K562 (cell line): Measurements from ENCODE around the gene MAP2. TPM values are rescaled to one million over a fixed set of nuclear protein-coding genes. Genes with fewer than 3 reads are reported as not detected.

Experiments
- ATAC-seq: fragments of 200-7000 bp; cut with Tn5 transposase; 3 replicates; pipeline ENCODE4 v1.9.1; 2020; ENCODE audit warnings: moderate library complexity
- BruUV-seq: library from RNA; stranded (reverse); fragments of 400-500 nt; replicated peaks from 2 replicates; lab custom pipeline; 2021; lab: Mats Ljungman, UMichigan
- CTCF ChIA-PET: fragments of 300-600 bp; formaldehyde crosslinking; extraction: SDS; loops from one replicate; lab custom pipeline; 2021; ENCODE audit warnings: low intra/inter-chr PET ratio; lab: Yijun Ruan, JAX
- POLR2A ChIA-PET: fragments of 300-600, 350-650 bp; sonication (Branson Sonifier 250); formaldehyde crosslinking; extraction: SDS; loops from one replicate; lab custom pipeline; 2021; ENCODE audit warnings: antibody characterized with exemption, inconsistent platforms; lab: Yijun Ruan, JAX
- DNase-seq, 4 experiments: peaks; one replicate each; pipeline versions ENCODE4 v3.0.0 to v3.0.0-alpha.2; 2011 to 2018; ENCODE audit warnings: low spot score in 3 of 4, mixed read lengths in 3 of 4; ENCODE audit errors: extremely low read depth in 1 of 4
- FAIRE-seq: peaks from 2 replicates; lab custom pipeline; 2011; peaks lifted over from hg19 to GRCh38; lab: Jason Lieb, UNC
- H2AFZ ChIP-seq: 2 replicates; pipeline ENCODE4 v1.6.0; 2011; ENCODE audit warnings: low read depth, low read length, control low read depth, inconsistent platforms
- H3K27ac ChIP-seq: fragments of 200-600 bp; 3 replicates; pipeline ENCODE4 v1.8.0; 2011; ENCODE audit warnings: low read depth, mild to moderate bottlenecking, control low read depth, inconsistent platforms, low read length, moderate library complexity, mixed read lengths; ENCODE audit errors: extremely low read depth
- H3K27me3 ChIP-seq, 2 experiments: fragments of 300-600 bp in 1 of 2; 2 replicates in 1 of 2; 3 replicates in 1 of 2; pipeline versions ENCODE4 v1.6.0 to v1.8.0; 2011; ENCODE audit warnings: inconsistent platforms in 2 of 2, low read length in 2 of 2, mild to moderate bottlenecking in 1 of 2, mixed read lengths in 1 of 2, moderate library complexity in 1 of 2; ENCODE audit not compliant: control insufficient read depth in 2 of 2, insufficient read depth in 2 of 2
- H3K36me3 ChIP-seq: fragments of 300-600 bp; 3 replicates; pipeline ENCODE4 v1.8.0; 2011; ENCODE audit warnings: mild to moderate bottlenecking, low read length, inconsistent platforms; ENCODE audit not compliant: control insufficient read depth, insufficient read depth
- H3K4me1 ChIP-seq, 2 experiments: fragments of 200-600 bp in 1 of 2; replicated peaks in 1 of 2; 2 replicates in 1 of 2; 3 replicates in 1 of 2; pipeline versions ENCODE4 v1.5.1 to v1.8.0; 2011; ENCODE audit warnings: inconsistent platforms in 2 of 2, low read length in 2 of 2, mild to moderate bottlenecking in 1 of 2, mixed read lengths in 1 of 2, moderate library complexity in 1 of 2; ENCODE audit not compliant: control insufficient read depth in 2 of 2, insufficient read depth in 2 of 2
- H3K4me2 ChIP-seq: 2 replicates; pipeline ENCODE4 v1.6.1; 2011; ENCODE audit warnings: low read length, control low read depth, inconsistent platforms, mixed read lengths; ENCODE audit not compliant: insufficient read depth
- H3K4me3 ChIP-seq: fragments of 200-600 bp; sonication (generic), shearing (Covaris generic); 2 replicates; pipeline ENCODE4 v1.5.1; 2016; ENCODE audit warnings: control low read depth, inconsistent platforms
- H3K79me2 ChIP-seq: fragments of 200-600 bp; 3 replicates; pipeline ENCODE4 v1.8.0; 2011; ENCODE audit warnings: low read length, inconsistent platforms; ENCODE audit not compliant: control insufficient read depth, insufficient read depth
- H3K9ac ChIP-seq, 2 experiments: 2 replicates each; pipeline versions ENCODE4 v1.6.0 to v1.6.1; 2011; ENCODE audit warnings: low read depth in 2 of 2, low read length in 2 of 2, control low read depth in 1 of 2, inconsistent platforms in 1 of 2, mild to moderate bottlenecking in 1 of 2, mixed read lengths in 1 of 2; ENCODE audit not compliant: insufficient read depth in 1 of 2
- H3K9me1 ChIP-seq: one replicate; pipeline ENCODE4 v1.6.0; 2011; ENCODE audit warnings: inconsistent platforms, mild to moderate bottlenecking, low read length, moderate library complexity; ENCODE audit not compliant: control insufficient read depth, insufficient read depth
- H3K9me3 ChIP-seq: replicated peaks from 2 replicates; pipeline ENCODE4 v1.5.1; 2011; ENCODE audit warnings: low read depth, low read length, inconsistent platforms; ENCODE audit not compliant: control insufficient read depth, insufficient read depth
- H4K20me1 ChIP-seq: replicated peaks from 2 replicates; pipeline ENCODE4 v1.6.1; 2011; ENCODE audit warnings: low read length, inconsistent platforms, mixed read lengths; ENCODE audit not compliant: control insufficient read depth, insufficient read depth
- BRF1 ChIP-seq: IDR thresholded peaks from 3 replicates; pipeline ENCODE4 v1.6.1; 2011; ENCODE audit warnings: borderline replicate concordance, mild to moderate bottlenecking; ENCODE audit not compliant: insufficient read length; ENCODE audit errors: extremely low read depth
- KLF1 ChIP-seq: fragments of 450-650 bp; IDR thresholded peaks from 2 replicates; pipeline ENCODE4 v1.6.1; 2016; ENCODE audit warnings: missing genetic modification characterization, missing compliant biosample characterization
- NEUROD1 ChIP-seq: fragments of 150-350 bp; IDR thresholded peaks from 2 replicates; pipeline ENCODE4 v1.6.1; 2014; ENCODE audit warnings: borderline replicate concordance, low read length, low read depth; ENCODE audit not compliant: partially characterized antibody
- NFE2 ChIP-seq: IDR thresholded peaks from 2 replicates; pipeline ENCODE4 v1.6.1; 2014; ENCODE audit warnings: antibody characterized with exemption, low read depth
- SMARCA4 ChIP-seq: fragments of 450-650 bp; IDR thresholded peaks from 2 replicates; pipeline ENCODE4 v1.6.1; 2016
- TAF9B ChIP-seq: fragments of 450-650 bp; IDR thresholded peaks from 2 replicates; pipeline ENCODE4 v1.6.1; 2018; ENCODE audit warnings: mild to moderate bottlenecking; ENCODE audit not compliant: partially characterized antibody
- YY1 ChIP-seq, 3 experiments: IDR thresholded peaks; 2 replicates each; pipeline ENCODE4 v1.6.1; 2011; ENCODE audit warnings: low read length in 2 of 3, mild to moderate bottlenecking in 2 of 3, moderate library complexity in 2 of 3, borderline replicate concordance in 1 of 3, control low read depth in 1 of 3, low read depth in 1 of 3; ENCODE audit not compliant: insufficient read depth in 3 of 3, insufficient replicate concordance in 2 of 3, control insufficient read depth in 1 of 3, insufficient read length in 1 of 3; ENCODE audit errors: extremely low read depth in 1 of 3
- in situ Hi-C: fragments of 300-500 bp; cut with MboI; formaldehyde crosslinking; loops from 4 replicates; pipeline ENCODE4 v1.15.0; 2018; ENCODE audit warnings: inconsistent platforms, mixed read lengths
- intact Hi-C: fragments of 100-400 bp; cut with micrococcal nuclease; formaldehyde crosslinking; loops from 2 replicates; pipeline ENCODE4 v1.14.2; 2022
- polyA plus RNA-seq, 8 experiments: library from polyadenylated mRNA; depleted of rRNA in 4 of 8; stranded (reverse) in 5 of 8; unstranded in 3 of 8; fragments of >200 nt; fragmentation: Nextera tagmentation in 2 of 8; fragmentation: Illumina TruSeq in 1 of 8; extraction: Ambion mirVana in 2 of 8; extraction: Trizol in 1 of 8; gene quantifications; 2 replicates each; pipeline versions ENCODE4 v1.2.1 to v1.2.3, GENCODE V29; 2011 to 2014; ENCODE audit warnings: inconsistent platforms in 1 of 8, missing spikeins in 1 of 8
- total RNA-seq, 7 experiments: library from RNA; depleted of rRNA in 6 of 7; stranded (reverse); fragments of >200 nt in 6 of 7; fragmentation: Illumina TruSeq in 2 of 7; extraction: Trizol in 2 of 7; gene quantifications; 2 replicates each; pipeline versions ENCODE4 v1.2.1 to v1.2.3, GENCODE V29; 2011 to 2021; ENCODE audit warnings: low replicate concordance in 1 of 7
- TF ChIP-seq, protein P1 (sequence below): sonication (generic); formaldehyde crosslinking; IDR thresholded peaks from 2 replicates; pipeline ENCODE4 v1.5.0; 2020; ENCODE audit warnings: missing genetic modification reagents
- TF ChIP-seq, protein P2 (sequence below), 2 experiments: fragments of 450-650 bp; IDR thresholded peaks; 2 replicates each; pipeline ENCODE4 v1.6.1; 2016
- TF ChIP-seq, protein P3 (sequence below): fragments of 250-450 bp; sonication (Bioruptor Pico); IDR thresholded peaks from 2 replicates; pipeline ENCODE4 v1.8.0; 2021; ENCODE audit warnings: moderate library complexity, mild to moderate bottlenecking, inconsistent platforms
- TF ChIP-seq, protein P4 (sequence below): fragments of 250-450 bp; sonication (Bioruptor Pico); IDR thresholded peaks from 2 replicates; pipeline ENCODE4 v1.4.0; 2020; ENCODE audit warnings: borderline replicate concordance
- TF ChIP-seq, protein P5 (sequence below): fragments of 450-650 bp; IDR thresholded peaks from one replicate; pipeline ENCODE4 v1.6.1; 2018; ENCODE audit warnings: mild to moderate bottlenecking, moderate library complexity; ENCODE audit not compliant: partially characterized antibody
- TF ChIP-seq, protein P6 (sequence below): IDR thresholded peaks from 3 replicates; pipeline ENCODE4 v1.6.1; 2011; ENCODE audit warnings: borderline replicate concordance, mild to moderate bottlenecking; ENCODE audit not compliant: insufficient read length, insufficient read depth

MAP2 gene
- total and polyA plus RNA-seq, 9 of the 15 experiments (the other 6 are each of a cell fraction or from before 2014, with no cell fraction given): 0.13 TPM; not detected in 8

DNA sequence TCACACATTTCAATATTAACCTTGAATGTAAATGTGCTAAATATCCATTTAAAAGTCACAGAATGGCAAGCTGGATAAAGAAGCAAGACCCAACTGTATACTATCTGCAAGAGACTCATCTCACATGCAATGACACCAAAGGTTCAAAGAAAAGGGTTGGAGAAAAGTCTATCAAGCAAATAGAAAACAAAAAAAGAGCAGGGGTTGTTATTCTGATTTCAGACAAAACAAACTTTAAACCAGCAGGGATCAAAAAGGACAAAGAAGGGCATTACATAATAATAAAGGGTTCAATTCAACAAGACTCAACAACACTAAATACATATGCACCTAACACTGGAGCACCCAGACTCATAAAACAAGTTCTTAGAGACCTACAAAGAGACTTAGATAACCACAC is 333.3 kb downstream of the MAP2 start:
- no peaks in the 10 kb centered on the region for H3K79me2 ChIP-seq
- no peaks in the 10 kb centered on the region for H3K36me3 ChIP-seq
- CTCF ChIA-PET: no interaction called here
- DNase-seq (no peak), FAIRE-seq (no peak), ATAC-seq (no peak)
- H3K9me1 ChIP-seq: no peaks in the 10 kb centered on the region
- no peak overlapping the region for H3K27ac ChIP-seq
- H3K4me3 ChIP-seq: no peak overlapping the region
- no peaks in the 10 kb centered on the region for H4K20me1 ChIP-seq
- no peak overlapping the region for H3K9ac ChIP-seq
- no peaks in the 10 kb centered on the region for H3K27me3 ChIP-seq
- in situ Hi-C loops (no loop called here), intact Hi-C loops (no loop called here)
- POLR2A ChIA-PET: no interaction called here
- H2AFZ ChIP-seq: no peak overlapping the region
- no peak overlapping the region for H3K4me2 ChIP-seq
- no peaks in the 10 kb centered on the region for H3K9me3 ChIP-seq
- BruUV-seq: no TSS peak
- H3K4me1 ChIP-seq: no peaks in the 10 kb centered on the region
- TF ChIP-seq, protein P1, sequence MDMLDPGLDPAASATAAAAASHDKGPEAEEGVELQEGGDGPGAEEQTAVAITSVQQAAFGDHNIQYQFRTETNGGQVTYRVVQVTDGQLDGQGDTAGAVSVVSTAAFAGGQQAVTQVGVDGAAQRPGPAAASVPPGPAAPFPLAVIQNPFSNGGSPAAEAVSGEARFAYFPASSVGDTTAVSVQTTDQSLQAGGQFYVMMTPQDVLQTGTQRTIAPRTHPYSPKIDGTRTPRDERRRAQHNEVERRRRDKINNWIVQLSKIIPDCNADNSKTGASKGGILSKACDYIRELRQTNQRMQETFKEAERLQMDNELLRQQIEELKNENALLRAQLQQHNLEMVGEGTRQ: no peak
- TF ChIP-seq, protein P2, sequence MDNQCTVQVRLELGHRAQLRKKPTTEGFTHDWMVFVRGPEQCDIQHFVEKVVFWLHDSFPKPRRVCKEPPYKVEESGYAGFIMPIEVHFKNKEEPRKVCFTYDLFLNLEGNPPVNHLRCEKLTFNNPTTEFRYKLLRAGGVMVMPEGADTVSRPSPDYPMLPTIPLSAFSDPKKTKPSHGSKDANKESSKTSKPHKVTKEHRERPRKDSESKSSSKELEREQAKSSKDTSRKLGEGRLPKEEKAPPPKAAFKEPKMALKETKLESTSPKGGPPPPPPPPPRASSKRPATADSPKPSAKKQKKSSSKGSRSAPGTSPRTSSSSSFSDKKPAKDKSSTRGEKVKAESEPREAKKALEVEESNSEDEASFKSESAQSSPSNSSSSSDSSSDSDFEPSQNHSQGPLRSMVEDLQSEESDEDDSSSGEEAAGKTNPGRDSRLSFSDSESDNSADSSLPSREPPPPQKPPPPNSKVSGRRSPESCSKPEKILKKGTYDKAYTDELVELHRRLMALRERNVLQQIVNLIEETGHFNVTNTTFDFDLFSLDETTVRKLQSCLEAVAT (IDR thresholded peaks at IDR 0.05): no peak
- TF ChIP-seq NFE2 (no peak), SMARCA4 (no peak), NEUROD1 (no peak), TAF9B (no peak), YY1 (IDR thresholded peaks at IDR 0.05; ENCODE audit: borderline replicate concordance in 1 of 3, control insufficient read depth in 1 of 3, extremely low read depth in 1 of 3, insufficient read depth in 3 of 3, insufficient read length in 1 of 3, insufficient replicate concordance in 2 of 3, low read depth in 1 of 3, low read length in 2 of 3) (no peak), KLF1 (no peak), BRF1 (no peak)
- TF ChIP-seq, protein P3, sequence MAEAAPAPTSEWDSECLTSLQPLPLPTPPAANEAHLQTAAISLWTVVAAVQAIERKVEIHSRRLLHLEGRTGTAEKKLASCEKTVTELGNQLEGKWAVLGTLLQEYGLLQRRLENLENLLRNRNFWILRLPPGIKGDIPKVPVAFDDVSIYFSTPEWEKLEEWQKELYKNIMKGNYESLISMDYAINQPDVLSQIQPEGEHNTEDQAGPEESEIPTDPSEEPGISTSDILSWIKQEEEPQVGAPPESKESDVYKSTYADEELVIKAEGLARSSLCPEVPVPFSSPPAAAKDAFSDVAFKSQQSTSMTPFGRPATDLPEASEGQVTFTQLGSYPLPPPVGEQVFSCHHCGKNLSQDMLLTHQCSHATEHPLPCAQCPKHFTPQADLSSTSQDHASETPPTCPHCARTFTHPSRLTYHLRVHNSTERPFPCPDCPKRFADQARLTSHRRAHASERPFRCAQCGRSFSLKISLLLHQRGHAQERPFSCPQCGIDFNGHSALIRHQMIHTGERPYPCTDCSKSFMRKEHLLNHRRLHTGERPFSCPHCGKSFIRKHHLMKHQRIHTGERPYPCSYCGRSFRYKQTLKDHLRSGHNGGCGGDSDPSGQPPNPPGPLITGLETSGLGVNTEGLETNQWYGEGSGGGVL (CRISPR knock-in tag): no peak
- TF ChIP-seq, protein P4, sequence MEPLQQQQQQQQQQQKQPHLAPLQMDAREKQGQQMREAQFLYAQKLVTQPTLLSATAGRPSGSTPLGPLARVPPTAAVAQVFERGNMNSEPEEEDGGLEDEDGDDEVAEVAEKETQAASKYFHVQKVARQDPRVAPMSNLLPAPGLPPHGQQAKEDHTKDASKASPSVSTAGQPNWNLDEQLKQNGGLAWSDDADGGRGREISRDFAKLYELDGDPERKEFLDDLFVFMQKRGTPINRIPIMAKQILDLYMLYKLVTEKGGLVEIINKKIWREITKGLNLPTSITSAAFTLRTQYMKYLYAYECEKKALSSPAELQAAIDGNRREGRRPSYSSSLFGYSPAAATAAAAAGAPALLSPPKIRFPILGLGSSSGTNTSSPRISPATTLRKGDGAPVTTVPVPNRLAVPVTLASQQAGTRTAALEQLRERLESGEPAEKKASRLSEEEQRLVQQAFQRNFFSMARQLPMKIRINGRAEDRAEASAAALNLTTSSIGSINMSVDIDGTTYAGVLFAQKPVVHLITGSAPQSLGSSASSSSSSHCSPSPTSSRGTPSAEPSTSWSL (CRISPR knock-in tag): no peak
- TF ChIP-seq, protein P5, sequence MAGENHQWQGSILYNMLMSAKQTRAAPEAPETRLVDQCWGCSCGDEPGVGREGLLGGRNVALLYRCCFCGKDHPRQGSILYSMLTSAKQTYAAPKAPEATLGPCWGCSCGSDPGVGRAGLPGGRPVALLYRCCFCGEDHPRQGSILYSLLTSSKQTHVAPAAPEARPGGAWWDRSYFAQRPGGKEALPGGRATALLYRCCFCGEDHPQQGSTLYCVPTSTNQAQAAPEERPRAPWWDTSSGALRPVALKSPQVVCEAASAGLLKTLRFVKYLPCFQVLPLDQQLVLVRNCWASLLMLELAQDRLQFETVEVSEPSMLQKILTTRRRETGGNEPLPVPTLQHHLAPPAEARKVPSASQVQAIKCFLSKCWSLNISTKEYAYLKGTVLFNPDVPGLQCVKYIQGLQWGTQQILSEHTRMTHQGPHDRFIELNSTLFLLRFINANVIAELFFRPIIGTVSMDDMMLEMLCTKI: no peak
- TF ChIP-seq, protein P6, sequence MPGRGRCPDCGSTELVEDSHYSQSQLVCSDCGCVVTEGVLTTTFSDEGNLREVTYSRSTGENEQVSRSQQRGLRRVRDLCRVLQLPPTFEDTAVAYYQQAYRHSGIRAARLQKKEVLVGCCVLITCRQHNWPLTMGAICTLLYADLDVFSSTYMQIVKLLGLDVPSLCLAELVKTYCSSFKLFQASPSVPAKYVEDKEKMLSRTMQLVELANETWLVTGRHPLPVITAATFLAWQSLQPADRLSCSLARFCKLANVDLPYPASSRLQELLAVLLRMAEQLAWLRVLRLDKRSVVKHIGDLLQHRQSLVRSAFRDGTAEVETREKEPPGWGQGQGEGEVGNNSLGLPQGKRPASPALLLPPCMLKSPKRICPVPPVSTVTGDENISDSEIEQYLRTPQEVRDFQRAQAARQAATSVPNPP: no peak
